HepG2 (cell line): ENCODE data around the gene ELOVL5. TPM values are rescaled to one million over a fixed set of nuclear protein-coding genes. Genes with fewer than 3 reads are reported as not detected.

Experiments
- AKAP8 ChIP-seq: sonication (generic); formaldehyde crosslinking; IDR thresholded peaks from 2 replicates; pipeline ENCODE4 v1.5.1; 2020; ENCODE audit warnings: mild to moderate bottlenecking, missing genetic modification reagents
- CBX2 ChIP-seq, 2 experiments: fragments of 200-600 bp in 1 of 2; sonication (generic); formaldehyde crosslinking in 1 of 2; IDR thresholded peaks; 2 replicates each; pipeline versions ENCODE4 v1.7.0 to v1.8.1; 2018 to 2022; ENCODE audit warnings: low read depth in 2 of 2, low read length in 1 of 2, mild to moderate bottlenecking in 1 of 2, missing genetic modification reagents in 1 of 2
- HNF4G ChIP-seq, 2 experiments: sonication (generic) in 1 of 2; formaldehyde crosslinking in 1 of 2; IDR thresholded peaks; 2 replicates each; pipeline versions ENCODE4 v1.4.0 to v1.6.1; 2011 to 2020; ENCODE audit warnings: borderline replicate concordance in 2 of 2, low read depth in 2 of 2, mild to moderate bottlenecking in 2 of 2, low read length in 1 of 2, missing genetic modification reagents in 1 of 2, moderate library complexity in 1 of 2
- HOXA5 ChIP-seq: sonication (generic); formaldehyde crosslinking; IDR thresholded peaks from 2 replicates; pipeline ENCODE4 v1.4.0; 2020; ENCODE audit warnings: missing genetic modification reagents
- JDP2 ChIP-seq: sonication (generic); formaldehyde crosslinking; IDR thresholded peaks from 2 replicates; pipeline ENCODE4 v1.8.1; 2022; ENCODE audit warnings: missing genetic modification reagents, borderline replicate concordance
- MBNL3 ChIP-seq: fragments of 250-450 bp; sonication (Bioruptor Pico); conservative IDR thresholded peaks from 2 replicates; pipeline ENCODE4 v1.8.0; 2022; ENCODE audit warnings: mild to moderate bottlenecking, inconsistent platforms
- NR2C2 ChIP-seq: sonication (generic); formaldehyde crosslinking; IDR thresholded peaks from 2 replicates; pipeline ENCODE4 v1.4.0; 2020; ENCODE audit warnings: missing genetic modification reagents, mild to moderate bottlenecking, moderate library complexity, borderline replicate concordance
- ONECUT2 ChIP-seq: sonication (generic); formaldehyde crosslinking; IDR thresholded peaks from 2 replicates; pipeline ENCODE4 v1.4.0; 2020; ENCODE audit warnings: missing genetic modification reagents
- PHB2 ChIP-seq: fragments of 450-650 bp; IDR thresholded peaks from 2 replicates; pipeline ENCODE4 v1.6.1; 2018; ENCODE audit not compliant: partially characterized antibody
- PHF8 ChIP-seq: sonication (generic); formaldehyde crosslinking; IDR thresholded peaks from 2 replicates; pipeline ENCODE4 v1.5.0; 2020; ENCODE audit warnings: missing genetic modification reagents
- ZFP36L2 ChIP-seq: sonication (generic); formaldehyde crosslinking; IDR thresholded peaks from 2 replicates; pipeline ENCODE4 v1.4.0; 2020; ENCODE audit warnings: missing genetic modification reagents
- ZMAT3 ChIP-seq: sonication (generic); formaldehyde crosslinking; conservative IDR thresholded peaks from 2 replicates; pipeline ENCODE4 v1.7.0; 2021; ENCODE audit warnings: missing genetic modification reagents
- ZNF264 ChIP-seq: sonication (generic); formaldehyde crosslinking; IDR thresholded peaks from 2 replicates; pipeline ENCODE4 v1.4.0; 2020; ENCODE audit warnings: missing genetic modification reagents
- ZNF382 ChIP-seq: sonication (generic); formaldehyde crosslinking; IDR thresholded peaks from 2 replicates; pipeline ENCODE4 v1.5.0; 2020; ENCODE audit warnings: missing genetic modification reagents, mild to moderate bottlenecking, borderline replicate concordance
- polyA plus RNA-seq, 8 experiments: library from polyadenylated mRNA; depleted of rRNA in 3 of 8; stranded (reverse) in 7 of 8; unstranded in 1 of 8; fragments of >200 nt; fragmentation: Illumina TruSeq in 4 of 8; extraction: Trizol in 4 of 8; gene quantifications; 2 replicates each; pipeline versions ENCODE4 v1.2.1 to v1.2.3, GENCODE V29; 2011 to 2016; ENCODE audit warnings: low read depth in 4 of 8, missing spikeins in 1 of 8, mixed read lengths in 1 of 8; ENCODE audit not compliant: insufficient read depth in 1 of 8
- total RNA-seq, 5 experiments: library from RNA; depleted of rRNA; stranded (reverse); fragments of >200 nt; fragmentation: Illumina TruSeq; extraction: Trizol; gene quantifications; 2 replicates each; pipeline ENCODE4 v1.2.3, GENCODE V29; 2016; ENCODE audit warnings: low read depth in 1 of 5
- TF ChIP-seq, protein P1 (sequence below): conservative IDR thresholded peaks from 2 replicates; pipeline ENCODE4 v1.6.1; 2018; ENCODE audit warnings: missing genetic modification reagents
- TF ChIP-seq, protein P2 (sequence below): IDR thresholded peaks from 2 replicates; pipeline ENCODE4 v1.6.1; 2016; ENCODE audit warnings: control low read depth
- TF ChIP-seq, protein P3 (sequence below): IDR thresholded peaks from 2 replicates; pipeline ENCODE4 v1.6.1; 2016
- TF ChIP-seq, protein P4 (sequence below): sonication (generic); formaldehyde crosslinking; IDR thresholded peaks from 2 replicates; pipeline ENCODE4 v1.4.0; 2020; ENCODE audit warnings: missing genetic modification reagents, borderline replicate concordance
- TF ChIP-seq, protein P5 (sequence below): fragments of 450-650 bp; IDR thresholded peaks from 2 replicates; pipeline ENCODE4 v1.6.1; 2017
- TF ChIP-seq, protein P6 (sequence below): sonication (generic); formaldehyde crosslinking; IDR thresholded peaks from 2 replicates; pipeline ENCODE4 v1.8.1; 2022; ENCODE audit warnings: mild to moderate bottlenecking, missing genetic modification reagents

Gene ELOVL5
- total and polyA plus RNA-seq, 2 of the 13 experiments (the other 11 are each of a cell fraction or from before 2014, with no cell fraction given), result 50.1 to 72.4 TPM

DNA sequence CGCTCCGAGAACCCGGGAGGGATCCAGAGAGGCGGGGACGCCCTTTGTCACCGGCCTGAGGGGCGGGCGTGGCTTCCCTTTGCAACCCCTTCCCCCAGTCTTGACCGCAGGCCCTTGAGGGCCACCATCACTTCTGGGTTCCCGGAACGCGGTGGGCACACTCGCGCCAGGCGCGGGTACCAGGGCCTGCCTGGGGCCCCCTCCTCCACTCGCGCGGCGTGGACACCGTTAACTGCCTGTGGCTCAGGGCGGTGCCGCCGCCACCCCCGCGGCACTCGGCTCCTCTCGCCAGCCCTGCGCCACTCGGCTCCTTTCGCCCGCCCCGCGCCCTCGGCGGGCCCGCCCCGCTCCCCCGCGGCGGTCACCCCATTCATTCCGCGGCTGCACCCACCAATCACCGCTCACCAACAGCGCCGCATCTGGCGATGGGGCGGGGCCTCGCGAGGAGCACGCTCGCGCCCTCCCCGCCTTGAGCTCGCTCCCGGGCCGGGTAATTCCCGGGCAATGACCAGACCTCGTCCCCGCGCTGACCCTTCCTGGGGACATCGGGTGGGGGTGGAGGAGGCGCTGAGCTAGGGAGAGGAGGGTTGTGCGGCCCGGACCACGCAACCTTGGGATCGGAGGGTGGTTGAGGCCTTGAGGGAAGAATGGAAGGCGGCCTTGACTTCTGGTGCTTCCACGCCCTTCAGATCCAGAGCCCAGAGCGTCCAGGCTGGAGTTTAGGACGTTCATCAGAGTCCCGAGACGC lies 10.5 kb upstream of the ELOVL5 start (continued):
- TF ChIP-seq MBNL3 (no peak), ZMAT3 (CRISPR knock-in tag) (peak; percentile 83), CBX2 (IDR thresholded peaks at IDR 0.05; ENCODE audit: low read depth, low read length) (peak; percentile 45; the same call in 1 of the 2 replicates), CBX2 (CRISPR knock-in tag; IDR thresholded peaks at IDR 0.05; ENCODE audit: low read depth) (peak; percentile 89), HNF4G (IDR thresholded peaks at IDR 0.05; ENCODE audit: borderline replicate concordance, low read depth, low read length) (no peak), HNF4G (CRISPR knock-in tag; IDR thresholded peaks at IDR 0.05; ENCODE audit: borderline replicate concordance, low read depth) (peak; percentile 45; the same call in 1 of the 2 replicates), ZNF382 (CRISPR knock-in tag) (no peak), HOXA5 (CRISPR knock-in tag) (no peak; the same call in 1 of the 2 replicates), PHF8 (peak; percentile 86), JDP2 (CRISPR knock-in tag) (no peak), PHB2 (no peak), ZFP36L2 (CRISPR knock-in tag) (no peak), NR2C2 (CRISPR knock-in tag) (peak; percentile 75), AKAP8 (CRISPR knock-in tag) (peak; percentile 84), ONECUT2 (CRISPR knock-in tag) (no peak), ZNF264 (no peak)
- TF ChIP-seq, protein P1, sequence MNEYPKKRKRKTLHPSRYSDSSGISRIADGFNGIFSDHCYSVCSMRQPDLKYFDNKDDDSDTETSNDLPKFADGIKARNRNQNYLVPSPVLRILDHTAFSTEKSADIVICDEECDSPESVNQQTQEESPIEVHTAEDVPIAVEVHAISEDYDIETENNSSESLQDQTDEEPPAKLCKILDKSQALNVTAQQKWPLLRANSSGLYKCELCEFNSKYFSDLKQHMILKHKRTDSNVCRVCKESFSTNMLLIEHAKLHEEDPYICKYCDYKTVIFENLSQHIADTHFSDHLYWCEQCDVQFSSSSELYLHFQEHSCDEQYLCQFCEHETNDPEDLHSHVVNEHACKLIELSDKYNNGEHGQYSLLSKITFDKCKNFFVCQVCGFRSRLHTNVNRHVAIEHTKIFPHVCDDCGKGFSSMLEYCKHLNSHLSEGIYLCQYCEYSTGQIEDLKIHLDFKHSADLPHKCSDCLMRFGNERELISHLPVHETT (CRISPR knock-in tag), result peak; percentile 75; the same call in 1 of the 2 replicates
- TF ChIP-seq, protein P2, sequence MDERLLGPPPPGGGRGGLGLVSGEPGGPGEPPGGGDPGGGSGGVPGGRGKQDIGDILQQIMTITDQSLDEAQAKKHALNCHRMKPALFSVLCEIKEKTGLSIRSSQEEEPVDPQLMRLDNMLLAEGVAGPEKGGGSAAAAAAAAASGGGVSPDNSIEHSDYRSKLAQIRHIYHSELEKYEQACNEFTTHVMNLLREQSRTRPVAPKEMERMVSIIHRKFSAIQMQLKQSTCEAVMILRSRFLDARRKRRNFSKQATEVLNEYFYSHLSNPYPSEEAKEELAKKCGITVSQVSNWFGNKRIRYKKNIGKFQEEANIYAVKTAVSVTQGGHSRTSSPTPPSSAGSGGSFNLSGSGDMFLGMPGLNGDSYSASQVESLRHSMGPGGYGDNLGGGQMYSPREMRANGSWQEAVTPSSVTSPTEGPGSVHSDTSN (CRISPR knock-in tag), result no peak
- TF ChIP-seq, protein P3, sequence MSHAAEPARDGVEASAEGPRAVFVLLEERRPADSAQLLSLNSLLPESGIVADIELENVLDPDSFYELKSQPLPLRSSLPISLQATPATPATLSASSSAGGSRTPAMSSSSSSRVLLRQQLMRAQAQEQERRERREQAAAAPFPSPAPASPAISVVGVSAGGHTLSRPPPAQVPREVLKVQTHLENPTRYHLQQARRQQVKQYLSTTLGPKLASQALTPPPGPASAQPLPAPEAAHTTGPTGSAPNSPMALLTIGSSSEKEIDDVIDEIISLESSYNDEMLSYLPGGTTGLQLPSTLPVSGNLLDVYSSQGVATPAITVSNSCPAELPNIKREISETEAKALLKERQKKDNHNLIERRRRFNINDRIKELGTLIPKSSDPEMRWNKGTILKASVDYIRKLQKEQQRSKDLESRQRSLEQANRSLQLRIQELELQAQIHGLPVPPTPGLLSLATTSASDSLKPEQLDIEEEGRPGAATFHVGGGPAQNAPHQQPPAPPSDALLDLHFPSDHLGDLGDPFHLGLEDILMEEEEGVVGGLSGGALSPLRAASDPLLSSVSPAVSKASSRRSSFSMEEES (CRISPR knock-in tag), result peak; percentile 51
- TF ChIP-seq, protein P4, sequence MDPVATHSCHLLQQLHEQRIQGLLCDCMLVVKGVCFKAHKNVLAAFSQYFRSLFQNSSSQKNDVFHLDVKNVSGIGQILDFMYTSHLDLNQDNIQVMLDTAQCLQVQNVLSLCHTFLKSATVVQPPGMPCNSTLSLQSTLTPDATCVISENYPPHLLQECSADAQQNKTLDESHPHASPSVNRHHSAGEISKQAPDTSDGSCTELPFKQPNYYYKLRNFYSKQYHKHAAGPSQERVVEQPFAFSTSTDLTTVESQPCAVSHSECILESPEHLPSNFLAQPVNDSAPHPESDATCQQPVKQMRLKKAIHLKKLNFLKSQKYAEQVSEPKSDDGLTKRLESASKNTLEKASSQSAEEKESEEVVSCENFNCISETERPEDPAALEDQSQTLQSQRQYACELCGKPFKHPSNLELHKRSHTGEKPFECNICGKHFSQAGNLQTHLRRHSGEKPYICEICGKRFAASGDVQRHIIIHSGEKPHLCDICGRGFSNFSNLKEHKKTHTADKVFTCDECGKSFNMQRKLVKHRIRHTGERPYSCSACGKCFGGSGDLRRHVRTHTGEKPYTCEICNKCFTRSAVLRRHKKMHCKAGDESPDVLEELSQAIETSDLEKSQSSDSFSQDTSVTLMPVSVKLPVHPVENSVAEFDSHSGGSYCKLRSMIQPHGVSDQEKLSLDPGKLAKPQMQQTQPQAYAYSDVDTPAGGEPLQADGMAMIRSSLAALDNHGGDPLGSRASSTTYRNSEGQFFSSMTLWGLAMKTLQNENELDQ, result no peak
- TF ChIP-seq, protein P5, sequence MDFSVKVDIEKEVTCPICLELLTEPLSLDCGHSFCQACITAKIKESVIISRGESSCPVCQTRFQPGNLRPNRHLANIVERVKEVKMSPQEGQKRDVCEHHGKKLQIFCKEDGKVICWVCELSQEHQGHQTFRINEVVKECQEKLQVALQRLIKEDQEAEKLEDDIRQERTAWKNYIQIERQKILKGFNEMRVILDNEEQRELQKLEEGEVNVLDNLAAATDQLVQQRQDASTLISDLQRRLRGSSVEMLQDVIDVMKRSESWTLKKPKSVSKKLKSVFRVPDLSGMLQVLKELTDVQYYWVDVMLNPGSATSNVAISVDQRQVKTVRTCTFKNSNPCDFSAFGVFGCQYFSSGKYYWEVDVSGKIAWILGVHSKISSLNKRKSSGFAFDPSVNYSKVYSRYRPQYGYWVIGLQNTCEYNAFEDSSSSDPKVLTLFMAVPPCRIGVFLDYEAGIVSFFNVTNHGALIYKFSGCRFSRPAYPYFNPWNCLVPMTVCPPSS, result no peak
- TF ChIP-seq, protein P6, sequence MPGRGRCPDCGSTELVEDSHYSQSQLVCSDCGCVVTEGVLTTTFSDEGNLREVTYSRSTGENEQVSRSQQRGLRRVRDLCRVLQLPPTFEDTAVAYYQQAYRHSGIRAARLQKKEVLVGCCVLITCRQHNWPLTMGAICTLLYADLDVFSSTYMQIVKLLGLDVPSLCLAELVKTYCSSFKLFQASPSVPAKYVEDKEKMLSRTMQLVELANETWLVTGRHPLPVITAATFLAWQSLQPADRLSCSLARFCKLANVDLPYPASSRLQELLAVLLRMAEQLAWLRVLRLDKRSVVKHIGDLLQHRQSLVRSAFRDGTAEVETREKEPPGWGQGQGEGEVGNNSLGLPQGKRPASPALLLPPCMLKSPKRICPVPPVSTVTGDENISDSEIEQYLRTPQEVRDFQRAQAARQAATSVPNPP (CRISPR knock-in tag), result peak; percentile 96
